Activated CD4-positive, CD25-positive, alpha-beta regulatory T cell treated with anti-CD3 and anti-CD28 coated beads, Interleukin-2, amount 50 U/mL, for 72 hours (primary cell): ENCODE results near the gene PRELID2.
"Not testable (repeated sequence)": the region's sequence is repeated elsewhere in the genome, so short reads cannot be mapped to it uniquely, and the experiment has no call there.

Source experiments
- DNase-seq: peaks from one replicate; pipeline ENCODE4 v3.0.0; 2021

The PRELID2 gene

GRCh38 chr5:145834917-145835847 lies at the start of gene PRELID2:
PRELID2 (minus strand) TSS chr5:145835342; CDS start chr5:145835251, 91 bp downstream.
- peak; percentile 60 for DNase-seq

GRCh38 chr5:145874765-145875164 lies 39.6 kb upstream of the PRELID2 start:
- no peak for DNase-seq

GRCh38 chr5:145872914-145873313 lies 37.8 kb upstream of the PRELID2 start, which contains the start of gene GRXCR2:
GRXCR2 (minus strand) TSS chr5:145873014; CDS start chr5:145872968, 46 bp downstream.
- no peak for DNase-seq

- DNase-seq = no peak
Measured at GRCh38 chr5:145872486-145872885, 37.3 kb upstream of the PRELID2 start.

GRCh38 chr5:145869753-145870152 lies 34.6 kb upstream of the PRELID2 start:
- no peak for DNase-seq

GRCh38 chr5:145867806-145868205 lies 32.7 kb upstream of the PRELID2 start:
- no peak for DNase-seq

- not testable (repeated sequence) for DNase-seq
Measured at GRCh38 chr5:145864432-145864831, 29.3 kb upstream of the PRELID2 start.

GRCh38 chr5:145863003-145863402 lies 27.9 kb upstream of the PRELID2 start:
- DNase-seq = no peak

- DNase-seq = no peak
Measured at GRCh38 chr5:145859897-145860296, 24.8 kb upstream of the PRELID2 start.

GRCh38 chr5:145859453-145859852 lies 24.3 kb upstream of the PRELID2 start:
- DNase-seq = no peak

- DNase-seq = no peak
Measured at GRCh38 chr5:145858959-145859358, 23.8 kb upstream of the PRELID2 start.

- no peak for DNase-seq
Measured at GRCh38 chr5:145856285-145856818, 21.2 kb upstream of the PRELID2 start.

GRCh38 chr5:145855763-145856267 lies 20.7 kb upstream of the PRELID2 start:
- DNase-seq = no peak

GRCh38 chr5:145854651-145855258 lies 19.6 kb upstream of the PRELID2 start:
- DNase-seq = no peak

- DNase-seq = no peak
Measured at GRCh38 chr5:145853781-145854376, 18.7 kb upstream of the PRELID2 start.

- DNase-seq = no peak
Measured at GRCh38 chr5:145852990-145853389, 17.8 kb upstream of the PRELID2 start.

GRCh38 chr5:145848854-145849253 lies 13.7 kb upstream of the PRELID2 start:
- no peak for DNase-seq

- no peak for DNase-seq
Measured at GRCh38 chr5:145847499-145848497, 12.7 kb upstream of the PRELID2 start.

GRCh38 chr5:145846081-145846480 lies 10.9 kb upstream of the PRELID2 start:
- DNase-seq = no peak

GRCh38 chr5:145841299-145841698 lies 6.2 kb upstream of the PRELID2 start:
- DNase-seq = no peak

- no peak for DNase-seq
Measured at GRCh38 chr5:145840458-145841132, 5.5 kb upstream of the PRELID2 start.
